ENCODE results near the gene PKDREJ. TPM values are rescaled to one million over a fixed set of nuclear protein-coding genes. Genes with fewer than 3 reads are reported as not detected.

PKDREJ gene
- total RNA-seq, 4 donors from 2014 or later = 0.13 to 1.3 (median 0.35) TPM; not detected in 1

DNA sequence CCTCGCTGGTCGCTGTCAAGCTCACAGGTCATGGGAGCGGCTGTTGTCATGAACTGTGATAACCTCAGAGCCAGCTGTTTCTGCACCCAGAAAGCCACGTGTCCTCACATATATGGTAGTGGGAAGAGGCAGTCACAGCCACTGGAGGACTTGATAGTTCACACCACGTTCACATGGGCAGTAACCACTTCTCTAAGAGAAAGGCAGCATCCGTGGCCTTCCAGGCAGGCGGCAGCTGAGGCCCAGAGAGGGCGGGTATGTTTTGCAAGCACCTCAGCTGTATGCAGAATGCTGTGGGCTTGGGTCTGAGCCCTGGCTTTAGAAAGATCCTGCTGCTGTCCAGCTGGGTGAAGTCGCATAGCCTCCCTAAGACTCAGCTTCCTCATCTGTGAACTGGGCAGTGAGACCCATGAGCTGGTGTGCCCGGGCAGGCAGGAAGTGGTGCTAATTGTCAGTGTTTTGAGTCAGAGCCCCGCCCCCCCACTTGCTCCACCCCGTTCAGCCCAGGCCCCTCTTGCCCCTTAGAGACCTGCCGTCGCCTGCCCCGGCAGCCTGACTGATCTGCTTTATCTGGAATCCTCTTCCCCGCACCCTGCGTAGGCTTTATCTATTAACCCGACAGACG is 18.0 kb upstream of the PKDREJ start:
- DNase-seq = peak in 2 of 3 donors; percentile 73 to 80
- peaks cover 0 to 11% (median 3%) of the 10 kb centered on the region in 4 donors for H3K4me1 ChIP-seq
- no peaks in the 10 kb centered on the region for H3K27me3 ChIP-seq
- H3K4me3 ChIP-seq = no peak overlapping the region
- no peak for TF ChIP-seq POLR2A (IDR thresholded peaks at IDR 0.05)
- TF ChIP-seq, protein P1, sequence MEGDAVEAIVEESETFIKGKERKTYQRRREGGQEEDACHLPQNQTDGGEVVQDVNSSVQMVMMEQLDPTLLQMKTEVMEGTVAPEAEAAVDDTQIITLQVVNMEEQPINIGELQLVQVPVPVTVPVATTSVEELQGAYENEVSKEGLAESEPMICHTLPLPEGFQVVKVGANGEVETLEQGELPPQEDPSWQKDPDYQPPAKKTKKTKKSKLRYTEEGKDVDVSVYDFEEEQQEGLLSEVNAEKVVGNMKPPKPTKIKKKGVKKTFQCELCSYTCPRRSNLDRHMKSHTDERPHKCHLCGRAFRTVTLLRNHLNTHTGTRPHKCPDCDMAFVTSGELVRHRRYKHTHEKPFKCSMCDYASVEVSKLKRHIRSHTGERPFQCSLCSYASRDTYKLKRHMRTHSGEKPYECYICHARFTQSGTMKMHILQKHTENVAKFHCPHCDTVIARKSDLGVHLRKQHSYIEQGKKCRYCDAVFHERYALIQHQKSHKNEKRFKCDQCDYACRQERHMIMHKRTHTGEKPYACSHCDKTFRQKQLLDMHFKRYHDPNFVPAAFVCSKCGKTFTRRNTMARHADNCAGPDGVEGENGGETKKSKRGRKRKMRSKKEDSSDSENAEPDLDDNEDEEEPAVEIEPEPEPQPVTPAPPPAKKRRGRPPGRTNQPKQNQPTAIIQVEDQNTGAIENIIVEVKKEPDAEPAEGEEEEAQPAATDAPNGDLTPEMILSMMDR (IDR thresholded peaks at IDR 0.05) = no peak
- no peaks in the 10 kb centered on the region for H3K9me3 ChIP-seq
- peak overlapping the region in 1 of 4 donors; percentile 72 for H3K27ac ChIP-seq
- H3K36me3 ChIP-seq = peaks cover 0 to 98% (median 0%) of the 10 kb centered on the region in 3 donors

DNA sequence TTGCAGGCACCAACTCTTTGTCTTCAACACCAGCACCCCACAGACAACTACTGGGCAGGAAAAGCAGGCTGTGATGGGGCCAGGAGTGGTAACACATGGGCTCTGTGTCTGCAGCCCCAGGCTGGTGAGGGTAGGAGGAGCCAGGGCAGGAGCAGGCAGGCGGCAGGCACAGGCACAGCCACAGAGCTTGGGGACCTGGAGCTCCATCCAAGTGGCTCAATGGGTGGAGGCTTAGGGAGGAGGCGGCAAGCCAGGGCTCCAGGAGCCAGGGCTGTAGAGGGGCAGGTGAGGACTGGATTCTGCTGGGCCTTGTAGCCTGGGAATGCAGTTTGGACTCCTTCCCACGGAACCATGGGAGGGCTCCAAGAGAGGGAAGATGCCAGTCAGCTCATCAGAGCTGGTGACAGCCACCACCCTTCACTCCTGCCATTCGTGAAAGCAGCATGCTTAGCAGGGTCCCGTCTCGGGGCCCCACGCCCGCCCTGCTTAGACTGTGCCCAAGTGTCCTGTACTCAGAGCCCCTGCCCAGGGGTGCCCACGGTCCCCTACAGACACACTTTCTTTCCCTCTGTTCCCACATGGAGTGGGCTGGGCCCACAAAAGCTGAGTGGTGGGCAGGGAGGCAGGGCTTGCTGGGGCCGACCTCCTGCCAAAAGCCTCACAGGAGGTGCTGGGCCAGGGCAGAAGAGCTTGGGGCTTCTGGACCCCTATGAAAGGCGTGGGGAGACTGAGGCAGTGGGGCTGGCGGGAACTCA is 17.1 kb upstream of the PKDREJ start:
- peak overlapping the region in 3 of 4 donors; percentile 39 to 72 (median 40) for H3K27ac ChIP-seq
- no peaks in the 10 kb centered on the region for H3K9me3 ChIP-seq

GRCh38 chr22:46278656-46279645 is 15.8 kb upstream of the PKDREJ start:
- Histone ChIP-seq H3K4me3 (no peak overlapping the region), H3K9me3 (no peaks in the 10 kb centered on the region), H3K36me3 (peaks cover 0 to 98% (median 0%) of the 10 kb centered on the region in 3 donors), H3K27ac (peak overlapping the region in 1 of 4 donors; percentile 3), H3K4me1 (peaks cover 0 to 11% (median 3%) of the 10 kb centered on the region in 4 donors), H3K27me3 (no peaks in the 10 kb centered on the region)
- DNase-seq = peak in 1 of 3 donors; percentile 37
- TF ChIP-seq, protein P1 (IDR thresholded peaks at IDR 0.05) = no peak
- no peak for TF ChIP-seq POLR2A (IDR thresholded peaks at IDR 0.05)

More for the DNA sequence above, 17.1 kb upstream of the PKDREJ start:
- Histone ChIP-seq H3K36me3 (peaks cover 0 to 98% (median 0%) of the 10 kb centered on the region in 3 donors), H3K27me3 (no peaks in the 10 kb centered on the region), H3K4me1 (peaks cover 0 to 11% (median 3%) of the 10 kb centered on the region in 4 donors), H3K4me3 (no peak overlapping the region)
- TF ChIP-seq POLR2A (IDR thresholded peaks at IDR 0.05) = no peak
- peak in 1 of 3 donors; percentile 38 for DNase-seq

- Histone ChIP-seq H3K36me3 (peaks cover 0 to 98% (median 0%) of the 10 kb centered on the region in 3 donors), H3K27me3 (no peaks in the 10 kb centered on the region), H3K4me1 (peaks cover 0 to 11% (median 3%) of the 10 kb centered on the region in 4 donors), H3K9me3 (no peaks in the 10 kb centered on the region), H3K27ac (no peak overlapping the region), H3K4me3 (no peak overlapping the region)
- TF ChIP-seq, protein P1 (IDR thresholded peaks at IDR 0.05) = no peak
- TF ChIP-seq POLR2A (IDR thresholded peaks at IDR 0.05) = no peak
- peak in 2 of 3 donors; percentile 19 to 34 for DNase-seq
Measured at GRCh38 chr22:46276563-46276962, 13.4 kb upstream of the PKDREJ start.

DNA sequence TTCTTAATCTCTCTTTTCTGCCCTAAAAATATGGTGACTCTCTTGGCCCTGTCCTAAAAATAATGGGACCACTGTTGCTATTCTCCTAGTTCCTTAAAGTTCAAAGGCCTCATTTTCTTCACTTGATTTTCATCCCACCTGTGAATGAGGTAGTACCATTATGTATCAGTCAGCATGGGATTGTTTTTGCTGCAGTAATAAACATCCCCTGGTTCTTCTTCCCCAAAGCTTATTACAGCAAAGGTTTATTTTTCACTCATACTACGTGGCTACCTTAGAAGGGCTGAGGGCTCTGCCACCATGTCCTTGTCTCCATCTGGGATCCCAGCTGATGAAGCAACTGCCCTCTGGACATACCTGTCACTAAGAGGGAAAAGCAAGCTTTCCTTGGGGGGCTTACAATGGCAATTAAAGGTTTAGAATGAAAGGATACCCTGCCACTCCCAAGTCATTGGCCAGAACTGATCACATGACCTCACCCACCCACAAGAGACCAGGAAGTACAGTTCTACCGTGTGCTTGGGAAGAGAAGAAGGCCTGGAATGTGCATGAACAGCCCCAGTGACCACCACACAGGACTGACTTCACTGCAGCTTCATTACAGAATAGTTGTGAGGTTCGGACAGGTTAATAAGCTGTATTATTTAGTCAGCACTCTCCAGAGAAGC is 12.4 kb upstream of the PKDREJ start:
- Histone ChIP-seq H3K27me3 (no peaks in the 10 kb centered on the region), H3K9me3 (no peaks in the 10 kb centered on the region), H3K4me3 (no peak overlapping the region), H3K27ac (no peak overlapping the region), H3K4me1 (peaks cover 0 to 6% (median 2%) of the 10 kb centered on the region in 4 donors), H3K36me3 (peaks cover 0 to 93% (median 0%) of the 10 kb centered on the region in 3 donors)
- DNase-seq = peak in 2 of 3 donors; percentile 15 to 34
- TF ChIP-seq POLR2A (IDR thresholded peaks at IDR 0.05) = no peak
- TF ChIP-seq, protein P1 (IDR thresholded peaks at IDR 0.05) = no peak
